ENCODE measurements around the gene CDHR2. TPM values are rescaled to one million over a fixed set of nuclear protein-coding genes. Genes with fewer than 3 reads are reported as not detected.
"Not testable (repeated sequence)": the region's sequence is repeated elsewhere in the genome, so short reads cannot be mapped to it uniquely, and the experiment has no call there.

The CDHR2 gene
- total and polyA plus RNA-seq, 8 donors, result 0.13 to 18.7 (median 9.7) TPM

- Histone ChIP-seq H3K4me1 (peaks cover 4 to 50% (median 10%) of the 10 kb centered on the region in 4 donors), H3K27ac (peak overlapping the region in 1 of 5 donors; percentile 66), H3K36me3 (no peaks in the 10 kb centered on the region), H3K9me3 (no peaks in the 10 kb centered on the region), H3K27me3 (peaks cover 0 to 37% (median 0%) of the 10 kb centered on the region in 3 donors), H3K4me3 (peak overlapping the region in 1 of 4 donors; percentile 6)
- intact Hi-C loops (cut with DNase I; ENCODE audit: low total_unique reads), result no loop called here
- 62 to 82% (median 78%) methylated on average over 2 to 7 of the region's 7 CpGs for WGBS, 5 donors
- no peak for DNase-seq
- TF ChIP-seq EP300 (IDR thresholded peaks at IDR 0.05) (no peak), CTCF (IDR thresholded peaks at IDR 0.05) (no peak)
Measured at GRCh38 chr5:176549871-176550270, 729 bp downstream of the CDHR2 start.

GRCh38 chr5:176550275-176550831 is 1.2 kb downstream of the CDHR2 start:
- DNase-seq, result no peak
- Histone ChIP-seq H3K27ac (no peak overlapping the region), H3K9me3 (no peaks in the 10 kb centered on the region), H3K36me3 (no peaks in the 10 kb centered on the region), H3K4me3 (peak overlapping the region in 1 of 4 donors; percentile 6), H3K27me3 (peaks cover 0 to 38% (median 0%) of the 10 kb centered on the region in 3 donors), H3K4me1 (peaks cover 0 to 45% (median 6%) of the 10 kb centered on the region in 4 donors)
- WGBS, 5 donors, result 62 to 74% (median 71%) methylated on average over 10 to 16 of the region's 16 CpGs
- intact Hi-C loops (cut with DNase I; ENCODE audit: low total_unique reads), result no loop called here
- no peak for TF ChIP-seq POLR2AphosphoS5 (IDR thresholded peaks at IDR 0.05)
- no peak for TF ChIP-seq CTCF (IDR thresholded peaks at IDR 0.05)
- TF ChIP-seq POLR2A (IDR thresholded peaks at IDR 0.05), result no peak
- TF ChIP-seq EP300 (IDR thresholded peaks at IDR 0.05), result no peak

GRCh38 chr5:176550937-176551336 is 1.8 kb downstream of the CDHR2 start:
- intact Hi-C loops (cut with DNase I; ENCODE audit: low total_unique reads); DNase-seq; H3K36me3 ChIP-seq; H3K9me3 ChIP-seq; H3K27ac ChIP-seq; H3K4me3 ChIP-seq: not testable (repeated sequence)
- peaks cover 0 to 38% (median 0%) of the 10 kb centered on the region in 3 donors for H3K27me3 ChIP-seq
- 75 to 94% (median 87%) methylated on average over 11 of the region's 11 CpGs for WGBS, 5 donors
- H3K4me1 ChIP-seq, result peaks cover 0 to 45% (median 2%) of the 10 kb centered on the region in 4 donors

- 74 to 89% (median 83%) methylated on average over 9 to 11 of the region's 11 CpGs for WGBS, 5 donors
- peak overlapping the region in 1 of 5 donors; percentile 59 for H3K27ac ChIP-seq
- intact Hi-C loops (cut with DNase I; ENCODE audit: low total_unique reads), result no loop called here
Measured at GRCh38 chr5:176552332-176552869, 3.3 kb downstream of the CDHR2 start.

More at GRCh38 chr5:176552332-176552869, 3.3 kb downstream of the CDHR2 start:
- Histone ChIP-seq H3K4me1 (peaks cover 0 to 40% (median 2%) of the 10 kb centered on the region in 4 donors), H3K9me3 (no peaks in the 10 kb centered on the region), H3K4me3 (no peak overlapping the region), H3K36me3 (no peaks in the 10 kb centered on the region), H3K27me3 (peaks cover 0 to 38% (median 0%) of the 10 kb centered on the region in 3 donors)
- no peak for DNase-seq
- TF ChIP-seq EP300 (IDR thresholded peaks at IDR 0.05) (no peak), POLR2AphosphoS5 (IDR thresholded peaks at IDR 0.05) (no peak), POLR2A (IDR thresholded peaks at IDR 0.05) (no peak), CTCF (IDR thresholded peaks at IDR 0.05) (no peak)

All from stomach (tissue), 9 donors.